GM19452 (cell line): ENCODE results near the gene CHST4.
"Not testable (repeated sequence)": the region's sequence is repeated elsewhere in the genome, so short reads cannot be mapped to it uniquely, and the experiment has no call there.

ENCODE experiments used
- ATAC-seq: cut with Tn5 transposase; IDR thresholded peaks from one replicate; pipeline ENCODE4 v1.9.1; 2021; ENCODE audit not compliant: unreplicated experiment

The CHST4 gene

GRCh38 chr16:71526111-71526631 is at the start of gene CHST4:
CHST4 (plus strand) TSS chr16:71526426; CDS start chr16:71536678, 10,252 bp downstream.
- ATAC-seq: no peak

- ATAC-seq: no peak
These were observed 49.6 kb upstream of the CHST4 start for GRCh38 chr16:71476457-71477124.

GRCh38 chr16:71479420-71479819 is 46.8 kb upstream of the CHST4 start:
- ATAC-seq: no peak

- no peak for ATAC-seq
These were observed 45.3 kb upstream of the CHST4 start for GRCh38 chr16:71480956-71481355.

- ATAC-seq: no peak
These were observed 43.7 kb upstream of the CHST4 start for GRCh38 chr16:71482569-71482968.

- peak; percentile 93 for ATAC-seq
These were observed 42.0 kb upstream of the CHST4 start for GRCh38 chr16:71484006-71484893.

- ATAC-seq: no peak
These were observed 37.1 kb upstream of the CHST4 start, which contains the start of gene ZNF19 for GRCh38 chr16:71489122-71489521. ZNF19 (minus strand) TSS chr16:71489324; CDS start chr16:71482114, 7,210 bp downstream.

- ATAC-seq: no peak
These were observed 35.9 kb upstream of the CHST4 start for GRCh38 chr16:71490361-71490760.

- no peak for ATAC-seq
These were observed 35.2 kb upstream of the CHST4 start for GRCh38 chr16:71491054-71491453.

GRCh38 chr16:71492786-71493185 is 33.4 kb upstream of the CHST4 start:
- ATAC-seq: no peak

- ATAC-seq: no peak
These were observed 33.0 kb upstream of the CHST4 start for GRCh38 chr16:71493213-71493612.

- ATAC-seq: no peak
These were observed 28.2 kb upstream of the CHST4 start for GRCh38 chr16:71498031-71498430.

- no peak for ATAC-seq
These were observed 26.4 kb upstream of the CHST4 start for GRCh38 chr16:71499775-71500364.

- ATAC-seq: no peak
These were observed 25.3 kb upstream of the CHST4 start for GRCh38 chr16:71500964-71501363.

- no peak for ATAC-seq
These were observed 24.7 kb upstream of the CHST4 start for GRCh38 chr16:71501547-71501946.

GRCh38 chr16:71504051-71504450 is 22.2 kb upstream of the CHST4 start:
- not testable (repeated sequence) for ATAC-seq

GRCh38 chr16:71504901-71505300 is 21.3 kb upstream of the CHST4 start:
- ATAC-seq: no peak

GRCh38 chr16:71507061-71507460 is 19.2 kb upstream of the CHST4 start:
- no peak for ATAC-seq

GRCh38 chr16:71513302-71513701 is 12.9 kb upstream of the CHST4 start:
- ATAC-seq: no peak

GRCh38 chr16:71514476-71514875 is 11.8 kb upstream of the CHST4 start:
- no peak for ATAC-seq

GRCh38 chr16:71515026-71515425 is 11.2 kb upstream of the CHST4 start:
- no peak for ATAC-seq
